KMS-11 (cell line): ENCODE measurements around the gene SYNC.
"Not testable (repeated sequence)": the region's sequence is repeated elsewhere in the genome, so short reads cannot be mapped to it uniquely, and the experiment has no call there.

Experiments used
- H2AFZ ChIP-seq: fragments of 200-600 bp; sonication (generic); 2 replicates; pipeline ENCODE4 v1.6.1; 2016; ENCODE audit warnings: antibody characterized with exemption, mixed run types, low read depth
- H3K27ac ChIP-seq: fragments of 200-600 bp; sonication (generic); 2 replicates; pipeline ENCODE4 v1.6.1; 2016; ENCODE audit warnings: mild to moderate bottlenecking, mixed run types
- H3K27me3 ChIP-seq: fragments of 200-600 bp; sonication (generic); 2 replicates; pipeline ENCODE4 v1.6.1; 2017; ENCODE audit warnings: mild to moderate bottlenecking, low read depth, mixed run types, moderate library complexity; ENCODE audit not compliant: insufficient read depth
- H3K36me3 ChIP-seq: fragments of 200-600 bp; sonication (generic); 2 replicates; pipeline ENCODE4 v1.6.1; 2017; ENCODE audit warnings: mild to moderate bottlenecking, mixed run types; ENCODE audit not compliant: insufficient read depth
- H3K4me1 ChIP-seq: fragments of 200-600 bp; sonication (generic); 2 replicates; pipeline ENCODE4 v1.6.1; 2016; ENCODE audit warnings: mild to moderate bottlenecking, low read depth, mixed run types; ENCODE audit not compliant: poor library complexity, severe bottlenecking
- H3K4me2 ChIP-seq: fragments of 200-600 bp; sonication (generic); 2 replicates; pipeline ENCODE4 v1.7.0; 2016; ENCODE audit warnings: mild to moderate bottlenecking, mixed run types
- H3K4me3 ChIP-seq: fragments of 200-600 bp; sonication (generic); IDR thresholded peaks from 2 replicates; pipeline ENCODE4 v1.6.1; 2017; ENCODE audit warnings: low read depth, low read length, mixed read lengths; ENCODE audit not compliant: insufficient read depth
- H3K79me2 ChIP-seq: fragments of 200-600 bp; sonication (generic); 2 replicates; pipeline ENCODE4 v1.6.1; 2016; ENCODE audit warnings: low read depth, mixed run types; ENCODE audit not compliant: insufficient read depth
- H3K9ac ChIP-seq: fragments of 200-600 bp; sonication (generic); 2 replicates; pipeline ENCODE4 v1.6.1; 2016; ENCODE audit warnings: mild to moderate bottlenecking, mixed run types
- H4K20me1 ChIP-seq: fragments of 200-600 bp; sonication (generic); 2 replicates; pipeline ENCODE4 v1.6.1; 2016; ENCODE audit warnings: mild to moderate bottlenecking, mixed run types; ENCODE audit not compliant: insufficient read depth
- CTCF ChIP-seq: fragments of 200-600 bp; sonication (generic); conservative IDR thresholded peaks from 2 replicates; pipeline ENCODE4 v1.6.1; 2017; ENCODE audit warnings: low read depth, mild to moderate bottlenecking, antibody characterized with exemption, low read length, moderate library complexity, mixed read lengths

SYNC gene

GRCh38 chr1:32647308-32648134, 55.0 kb downstream of the SYNC start:
- TF ChIP-seq CTCF: no peak
- Histone ChIP-seq H3K27me3 (no peaks in the 10 kb centered on the region), H3K4me2 (0 out of 2 replicates have a peak overlapping the region, but pooled peaks have one; percentile 17), H3K4me3 (no peak overlapping the region), H3K4me1 (peaks cover 20% of the 10 kb centered on the region), H3K27ac (no peak overlapping the region), H3K79me2 (peaks cover 85% of the 10 kb centered on the region), H4K20me1 (no peaks in the 10 kb centered on the region; the same call in 1 of the 2 replicates), H3K36me3 (peaks cover 5% of the 10 kb centered on the region; the same call in 1 of the 2 replicates), H3K9ac (no peak overlapping the region), H2AFZ (no peak overlapping the region)

GRCh38 chr1:32644426-32644825, 58.1 kb downstream of the SYNC start:
- no peak overlapping the region for H2AFZ ChIP-seq
- H3K79me2 ChIP-seq: peaks cover 90% of the 10 kb centered on the region
- TF ChIP-seq CTCF: no peak
- no peak overlapping the region for H3K4me2 ChIP-seq
- H3K36me3 ChIP-seq: no peaks in the 10 kb centered on the region
- no peak overlapping the region for H3K4me3 ChIP-seq
- no peak overlapping the region for H3K27ac ChIP-seq
- H4K20me1 ChIP-seq: no peaks in the 10 kb centered on the region
- peaks cover 14% of the 10 kb centered on the region for H3K4me1 ChIP-seq
- H3K27me3 ChIP-seq: no peaks in the 10 kb centered on the region
- H3K9ac ChIP-seq: no peak overlapping the region

GRCh38 chr1:32642292-32642827, 60.2 kb downstream of the SYNC start:
- not testable (repeated sequence) for H2AFZ ChIP-seq, H3K27ac ChIP-seq, H3K9ac ChIP-seq, H3K4me2 ChIP-seq, H3K36me3 ChIP-seq, H3K4me3 ChIP-seq, H4K20me1 ChIP-seq, H3K4me1 ChIP-seq, H3K27me3 ChIP-seq
- H3K79me2 ChIP-seq: peaks cover 88% of the 10 kb centered on the region

GRCh38 chr1:32639489-32640075, 63.0 kb downstream of the SYNC start:
- H3K9ac ChIP-seq: no peak overlapping the region
- no peak overlapping the region for H3K4me3 ChIP-seq
- H3K27ac ChIP-seq: no peak overlapping the region
- H3K4me2 ChIP-seq: no peak overlapping the region
- H4K20me1 ChIP-seq: no peaks in the 10 kb centered on the region
- no peak for TF ChIP-seq CTCF
- H3K27me3 ChIP-seq: no peaks in the 10 kb centered on the region
- peaks cover 18% of the 10 kb centered on the region for H3K4me1 ChIP-seq
- H3K79me2 ChIP-seq: peaks cover 90% of the 10 kb centered on the region
- no peaks in the 10 kb centered on the region for H3K36me3 ChIP-seq
- no peak overlapping the region for H2AFZ ChIP-seq
